Measurements from ENCODE around the gene HIRA. TPM values are rescaled to one million over a fixed set of nuclear protein-coding genes. Genes with fewer than 3 reads are reported as not detected.
A peak's percentile ranks its signal among the peaks of the same experiment; 100 is the strongest.

Gene HIRA
- total and polyA plus RNA-seq, 2 of the 8 experiments (the other 6 are each of a cell fraction or from before 2014, with no cell fraction given), result 34.9 to 67.2 TPM

- TF ChIP-seq TBP (IDR thresholded peaks at IDR 0.05; ENCODE audit: low read depth, low read length) (peak; percentile 79), SIRT6 (IDR thresholded peaks at IDR 0.05; ENCODE audit: low read length) (no peak), CBX8 (IDR thresholded peaks at IDR 0.05; ENCODE audit: borderline replicate concordance, low read depth, low read length) (no peak), RAD21 (IDR thresholded peaks at IDR 0.05 in 1 of 2, conservative IDR thresholded peaks at IDR 0.05 in 1 of 2; ENCODE audit: low read depth in 2 of 2, low read length in 2 of 2) (no peak), NANOG (IDR thresholded peaks at IDR 0.05; ENCODE audit: insufficient read depth, low read depth, low read length, poor library complexity, severe bottlenecking) (no peak), PHF8 (conservative IDR thresholded peaks at IDR 0.05; ENCODE audit: low read depth, low read length) (peak; percentile 64), RBBP5 (IDR thresholded peaks at IDR 0.05; ENCODE audit: borderline replicate concordance, low read depth, low read length) (peak; percentile 79), POU5F1 (IDR thresholded peaks at IDR 0.05; ENCODE audit: low read depth, low read length) (no peak), EGR1 (IDR thresholded peaks at IDR 0.05; ENCODE audit: borderline replicate concordance, low read depth, low read length) (no peak), YY1 (IDR thresholded peaks at IDR 0.05; ENCODE audit: low read depth, low read length) (peak; percentile 90), KDM4A (IDR thresholded peaks at IDR 0.05; ENCODE audit: low read depth, low read length, severe bottlenecking) (peak; percentile 64), HDAC6 (IDR thresholded peaks at IDR 0.05; ENCODE audit: low read depth, low read length) (no peak), NRF1 (IDR thresholded peaks at IDR 0.05; ENCODE audit: low read depth, low read length) (no peak), SIN3A (conservative IDR thresholded peaks at IDR 0.05 in 1 of 2, IDR thresholded peaks at IDR 0.05 in 1 of 2; ENCODE audit: low read depth in 1 of 2, low read length in 2 of 2) (peak; percentile 23 to 78; a peak in 2 of 4 replicates), RXRA (IDR thresholded peaks at IDR 0.05; ENCODE audit: insufficient read depth, low read depth, low read length) (no peak), HDAC2 (IDR thresholded peaks at IDR 0.05; ENCODE audit: borderline replicate concordance in 1 of 2, low read depth in 2 of 2, low read length in 2 of 2) (peak; percentile 70 to 83; a peak in 1 of 4 replicates), USF2 (IDR thresholded peaks at IDR 0.05; ENCODE audit: low read length) (peak; percentile 5; the same call in 1 of the 2 replicates), CREB1 (IDR thresholded peaks at IDR 0.05) (peak; percentile 73), KDM1A (IDR thresholded peaks at IDR 0.05; ENCODE audit: borderline replicate concordance, low read length) (no peak), ASH2L (IDR thresholded peaks at IDR 0.05; ENCODE audit: low read length) (peak; percentile 92), E2F6 (IDR thresholded peaks at IDR 0.05) (peak; percentile 51), TAF1 (IDR thresholded peaks at IDR 0.05; ENCODE audit: low read depth, low read length) (peak; percentile 78)
These were observed 759 bp upstream of the HIRA start, which contains the start of gene MRPL40 (continued) for GRCh38 chr22:19432133-19432851.
